GM10266 (cell line): ENCODE data around the gene IFNA13.
A peak's percentile ranks its signal among the peaks of the same experiment; 100 is the strongest.

Experiments used
- DNase-seq: peaks from one replicate; pipeline ENCODE4 v3.0.0; 2012; ENCODE audit errors: extremely low spot score
- TF ChIP-seq, protein P1 (sequence below): IDR thresholded peaks from 2 replicates; pipeline ENCODE4 v1.5.1; 2012; ENCODE audit warnings: mild to moderate bottlenecking, low read depth; ENCODE audit not compliant: control insufficient read depth, insufficient read depth; ENCODE audit errors: missing control alignments

IFNA13 gene

DNA sequence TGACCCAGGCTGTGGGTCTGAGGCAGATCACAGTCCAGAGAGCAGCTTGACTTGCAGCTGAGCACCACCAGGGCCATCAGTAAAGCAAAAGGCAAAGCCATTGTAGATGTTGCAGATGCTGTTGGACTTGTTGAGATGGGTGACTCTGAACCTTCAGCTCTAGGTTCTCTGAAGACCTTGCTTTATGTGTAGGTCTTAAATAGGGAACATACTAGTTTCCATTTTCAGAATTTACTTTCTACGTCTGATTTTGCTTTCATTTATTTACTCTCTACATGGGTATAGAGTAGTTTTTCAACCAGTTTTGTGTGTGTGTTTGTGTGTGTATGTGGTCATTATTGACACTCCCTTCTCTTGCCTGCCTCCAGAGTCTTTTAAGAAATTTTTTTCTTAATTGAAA is 17.1 kb downstream of the IFNA13 start, which contains the start of gene IFNA6:
Gene IFNA6, minus strand, starts transcription at position 101 of the 400 bp plus-strand sequence. Its CDS starts 0 bp downstream, at position 101.
- DNase-seq, result no peak
- TF ChIP-seq, protein P1, sequence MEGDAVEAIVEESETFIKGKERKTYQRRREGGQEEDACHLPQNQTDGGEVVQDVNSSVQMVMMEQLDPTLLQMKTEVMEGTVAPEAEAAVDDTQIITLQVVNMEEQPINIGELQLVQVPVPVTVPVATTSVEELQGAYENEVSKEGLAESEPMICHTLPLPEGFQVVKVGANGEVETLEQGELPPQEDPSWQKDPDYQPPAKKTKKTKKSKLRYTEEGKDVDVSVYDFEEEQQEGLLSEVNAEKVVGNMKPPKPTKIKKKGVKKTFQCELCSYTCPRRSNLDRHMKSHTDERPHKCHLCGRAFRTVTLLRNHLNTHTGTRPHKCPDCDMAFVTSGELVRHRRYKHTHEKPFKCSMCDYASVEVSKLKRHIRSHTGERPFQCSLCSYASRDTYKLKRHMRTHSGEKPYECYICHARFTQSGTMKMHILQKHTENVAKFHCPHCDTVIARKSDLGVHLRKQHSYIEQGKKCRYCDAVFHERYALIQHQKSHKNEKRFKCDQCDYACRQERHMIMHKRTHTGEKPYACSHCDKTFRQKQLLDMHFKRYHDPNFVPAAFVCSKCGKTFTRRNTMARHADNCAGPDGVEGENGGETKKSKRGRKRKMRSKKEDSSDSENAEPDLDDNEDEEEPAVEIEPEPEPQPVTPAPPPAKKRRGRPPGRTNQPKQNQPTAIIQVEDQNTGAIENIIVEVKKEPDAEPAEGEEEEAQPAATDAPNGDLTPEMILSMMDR, result no peak

DNA sequence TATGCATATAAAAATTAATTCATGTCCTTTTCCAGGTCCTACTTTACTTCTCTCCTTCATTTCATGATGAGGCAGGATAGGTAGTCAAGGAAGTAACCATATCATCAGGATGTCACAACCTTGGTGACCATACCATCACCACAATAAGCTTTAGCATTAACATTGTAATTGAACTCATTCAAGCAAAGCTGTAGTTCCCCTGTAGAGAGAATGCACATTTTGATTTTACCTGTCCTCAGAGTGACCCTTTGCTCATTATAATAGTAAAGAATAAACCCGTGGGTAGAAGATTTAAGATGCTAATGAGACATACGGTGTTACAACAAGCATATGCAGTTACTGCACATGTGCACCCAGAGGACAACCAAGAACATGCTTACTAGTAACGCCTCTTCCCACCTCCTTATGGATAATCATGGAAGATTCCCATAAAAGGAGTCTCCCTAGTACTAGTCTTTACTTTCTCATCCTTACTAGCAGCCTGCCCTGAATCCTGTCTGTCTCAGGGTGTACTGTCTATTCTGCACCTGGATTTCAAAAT is 19.4 kb downstream of the IFNA13 start:
- TF ChIP-seq, protein P1, result no peak

DNA sequence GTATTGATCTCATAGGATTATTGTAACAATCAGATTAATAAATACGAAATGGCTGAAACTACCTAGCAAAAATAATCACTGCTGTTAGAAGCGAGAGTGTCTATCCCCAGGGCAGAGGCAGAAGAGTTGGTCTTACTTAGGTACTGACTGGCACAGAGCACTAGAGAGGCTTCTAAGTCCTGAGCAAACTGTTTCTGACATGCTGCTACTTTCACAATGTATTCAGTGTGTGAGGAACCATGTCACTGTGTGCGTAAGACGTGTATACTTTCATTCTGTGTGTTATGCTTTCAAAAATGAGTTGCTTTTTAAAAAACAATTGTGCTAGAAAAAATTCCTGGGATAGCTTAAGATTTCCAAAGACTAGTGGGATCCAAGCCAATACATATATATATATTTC is 27.1 kb downstream of the IFNA13 start:
- no peak for DNase-seq
- TF ChIP-seq, protein P1, result no peak

More for the DNA sequence above, 19.4 kb downstream of the IFNA13 start:
- no peak for DNase-seq

DNA sequence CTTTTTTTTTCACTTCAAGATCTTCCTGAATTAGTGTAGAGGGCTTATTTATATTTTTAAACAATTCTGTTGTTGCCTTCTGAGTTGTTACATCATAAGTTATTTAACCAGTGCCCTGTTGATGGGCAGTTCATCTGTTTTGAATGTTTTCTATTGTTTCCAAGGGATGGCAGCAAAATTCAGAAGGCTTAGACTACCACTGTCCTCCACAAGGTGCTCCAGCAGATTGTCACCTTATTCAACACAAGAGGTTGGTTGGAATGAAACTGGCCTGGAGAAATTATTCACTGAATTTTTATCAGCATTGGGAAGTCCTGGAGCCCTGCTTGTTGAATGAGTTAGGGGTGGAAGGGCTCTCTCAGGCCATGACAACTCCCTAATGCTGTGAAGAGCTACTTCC is 31.4 kb downstream of the IFNA13 start:
- TF ChIP-seq, protein P1, result no peak

DNA sequence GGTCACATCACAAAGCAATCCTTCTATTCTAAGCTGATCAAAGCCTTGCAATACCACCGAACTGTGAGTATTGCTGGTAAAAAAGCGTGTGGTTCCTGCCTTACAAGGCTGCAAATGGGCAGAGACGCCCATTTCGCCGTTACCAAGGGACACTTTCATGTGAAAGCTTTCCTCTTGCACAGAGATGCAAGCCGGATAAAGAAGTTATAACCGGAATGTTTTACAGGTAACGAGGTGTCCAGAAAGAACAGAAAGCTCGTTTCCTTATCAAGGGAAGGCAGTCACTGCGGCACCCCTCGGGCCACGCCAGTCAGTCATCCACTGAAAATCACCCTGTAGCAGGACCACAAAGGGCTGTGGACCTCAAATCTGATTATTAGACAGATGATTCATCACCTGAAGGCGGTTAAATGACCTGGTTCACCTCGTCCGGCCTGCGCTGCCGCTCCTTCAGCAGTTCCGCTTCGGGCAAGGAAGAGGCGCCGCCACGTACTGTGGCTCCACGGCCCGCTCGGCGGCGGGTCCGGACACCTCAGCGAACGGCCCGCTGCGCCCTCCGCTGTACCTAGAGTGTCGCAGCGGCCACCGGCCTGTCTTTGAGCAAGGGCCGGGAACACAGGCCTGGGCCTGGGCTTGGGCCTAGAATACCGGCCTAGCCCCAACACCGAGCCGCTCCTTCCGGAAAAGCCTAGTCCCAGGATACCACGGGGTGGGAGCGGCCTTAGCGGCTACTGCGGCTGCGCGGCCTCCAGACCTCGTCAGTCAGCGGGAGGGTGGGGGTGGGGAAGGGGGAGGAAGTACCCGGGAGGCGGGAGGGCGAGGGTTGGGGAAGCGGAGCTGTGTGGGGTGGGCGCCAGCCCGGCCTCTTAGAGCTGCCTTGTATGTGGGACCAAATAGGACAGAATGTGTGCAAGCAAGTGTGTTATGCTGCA is 32.9 kb downstream of the IFNA13 start, which contains the start of gene KLHL9:
Gene KLHL9, minus strand, starts transcription at position 704 of the 932 bp plus-strand sequence. Its CDS starts 545 bp downstream, at position 159.
- TF ChIP-seq, protein P1, result no peak
- DNase-seq, result peak; percentile 87

More for the DNA sequence above, 31.4 kb downstream of the IFNA13 start:
- DNase-seq, result no peak

DNA sequence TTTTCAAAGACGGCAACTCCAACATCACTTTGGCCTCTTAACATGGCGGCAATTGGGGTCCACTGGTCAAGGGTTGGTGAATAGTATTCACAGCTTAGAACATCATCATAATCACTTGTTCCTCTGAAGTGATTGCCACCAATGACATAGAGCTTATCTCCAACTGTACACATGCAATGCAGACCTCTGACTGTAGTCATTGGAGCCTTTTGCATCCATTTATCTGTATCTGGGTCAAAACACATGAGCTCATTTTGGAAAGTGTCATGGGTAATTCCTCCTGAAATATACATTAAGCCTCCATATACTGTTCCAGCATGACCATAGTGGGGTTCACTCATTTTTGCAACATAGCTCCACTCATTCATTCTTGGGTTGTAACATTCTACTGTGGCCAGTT is 34.6 kb downstream of the IFNA13 start:
- no peak for DNase-seq
- TF ChIP-seq, protein P1, result no peak
